KG1 (cell line): ENCODE data around the gene MAPKBP1.
A peak's percentile ranks its signal among the peaks of the same experiment; 100 is the strongest.
"Not testable (repeated sequence)": the region's sequence is repeated elsewhere in the genome, so short reads cannot be mapped to it uniquely, and the experiment has no call there.

Source experiments
- DNase-seq: peaks from one replicate; lab custom pipeline; 2025; lab: John Stamatoyannopoulos, UW

The MAPKBP1 gene

GRCh38 chr15:41827880-41828806, 53.9 kb downstream of the MAPKBP1 start, which contains the start of gene JMJD7:
Gene JMJD7, plus strand, starts transcription at chr15:41828092. Its CDS starts 33 bp downstream, at chr15:41828125.
- DNase-seq: peak; percentile 77

GRCh38 chr15:41828807-41829141, 54.5 kb downstream of the MAPKBP1 start:
- DNase-seq: no peak

GRCh38 chr15:41829959-41830646, 55.8 kb downstream of the MAPKBP1 start:
- no peak for DNase-seq

GRCh38 chr15:41831291-41831690, 57.0 kb downstream of the MAPKBP1 start:
- DNase-seq: not testable (repeated sequence)

GRCh38 chr15:41832208-41832607, 57.9 kb downstream of the MAPKBP1 start:
- DNase-seq: no peak

GRCh38 chr15:41832875-41833274, 58.6 kb downstream of the MAPKBP1 start:
- no peak for DNase-seq

GRCh38 chr15:41834096-41834495, 59.8 kb downstream of the MAPKBP1 start:
- DNase-seq: no peak

GRCh38 chr15:41836073-41836472, 61.8 kb downstream of the MAPKBP1 start:
- no peak for DNase-seq

GRCh38 chr15:41836713-41837454, 62.6 kb downstream of the MAPKBP1 start:
- DNase-seq: no peak

GRCh38 chr15:41838400-41838897, 64.2 kb downstream of the MAPKBP1 start, which contains the start of gene PLA2G4B:
Gene PLA2G4B, plus strand, starts transcription at chr15:41838847. Its CDS starts 67 bp downstream, at chr15:41838914.
- DNase-seq: no peak

- DNase-seq: no peak
These were observed 65.7 kb downstream of the MAPKBP1 start for GRCh38 chr15:41839781-41840491.

- no peak for DNase-seq
These were observed 66.4 kb downstream of the MAPKBP1 start for GRCh38 chr15:41840673-41841072.

GRCh38 chr15:41841131-41841530, 66.8 kb downstream of the MAPKBP1 start:
- DNase-seq: no peak

GRCh38 chr15:41842229-41842628, 67.9 kb downstream of the MAPKBP1 start:
- DNase-seq: no peak

GRCh38 chr15:41843571-41843970, 69.3 kb downstream of the MAPKBP1 start:
- DNase-seq: no peak

- DNase-seq: no peak
These were observed 70.5 kb downstream of the MAPKBP1 start for GRCh38 chr15:41844814-41845213.

GRCh38 chr15:41847206-41847605, 72.9 kb downstream of the MAPKBP1 start:
- DNase-seq: no peak

GRCh38 chr15:41847981-41848380, 73.7 kb downstream of the MAPKBP1 start:
- no peak for DNase-seq

GRCh38 chr15:41848631-41849030, 74.3 kb downstream of the MAPKBP1 start:
- DNase-seq: no peak

GRCh38 chr15:41849204-41849603, 74.9 kb downstream of the MAPKBP1 start:
- DNase-seq: no peak

GRCh38 chr15:41849861-41850260, 75.6 kb downstream of the MAPKBP1 start:
- no peak for DNase-seq
